Vagina (tissue), 2 donors: ENCODE data around the gene ARFGAP3.

ENCODE experiments used
- CTCF ChIP-seq, 3 experiments: fragments of 450-650 bp in 2 of 3; fragments of 200-600 bp in 1 of 3; sonication (generic) in 1 of 3; IDR thresholded peaks; one replicate each; pipeline ENCODE4 v1.5.1; 2017 to 2019; ENCODE audit warnings: antibody characterized with exemption in 3 of 3, mild to moderate bottlenecking in 2 of 3, moderate library complexity in 2 of 3
- POLR2AphosphoS5 ChIP-seq, 2 donors: sonication (generic); formaldehyde crosslinking; IDR thresholded peaks; one replicate each; pipeline ENCODE4 v1.9.0; 2017; ENCODE audit warnings: antibody characterized with exemption in 2 of 2, mild to moderate bottlenecking in 2 of 2, low read depth in 1 of 2; ENCODE audit not compliant: insufficient read depth in 1 of 2

DNA sequence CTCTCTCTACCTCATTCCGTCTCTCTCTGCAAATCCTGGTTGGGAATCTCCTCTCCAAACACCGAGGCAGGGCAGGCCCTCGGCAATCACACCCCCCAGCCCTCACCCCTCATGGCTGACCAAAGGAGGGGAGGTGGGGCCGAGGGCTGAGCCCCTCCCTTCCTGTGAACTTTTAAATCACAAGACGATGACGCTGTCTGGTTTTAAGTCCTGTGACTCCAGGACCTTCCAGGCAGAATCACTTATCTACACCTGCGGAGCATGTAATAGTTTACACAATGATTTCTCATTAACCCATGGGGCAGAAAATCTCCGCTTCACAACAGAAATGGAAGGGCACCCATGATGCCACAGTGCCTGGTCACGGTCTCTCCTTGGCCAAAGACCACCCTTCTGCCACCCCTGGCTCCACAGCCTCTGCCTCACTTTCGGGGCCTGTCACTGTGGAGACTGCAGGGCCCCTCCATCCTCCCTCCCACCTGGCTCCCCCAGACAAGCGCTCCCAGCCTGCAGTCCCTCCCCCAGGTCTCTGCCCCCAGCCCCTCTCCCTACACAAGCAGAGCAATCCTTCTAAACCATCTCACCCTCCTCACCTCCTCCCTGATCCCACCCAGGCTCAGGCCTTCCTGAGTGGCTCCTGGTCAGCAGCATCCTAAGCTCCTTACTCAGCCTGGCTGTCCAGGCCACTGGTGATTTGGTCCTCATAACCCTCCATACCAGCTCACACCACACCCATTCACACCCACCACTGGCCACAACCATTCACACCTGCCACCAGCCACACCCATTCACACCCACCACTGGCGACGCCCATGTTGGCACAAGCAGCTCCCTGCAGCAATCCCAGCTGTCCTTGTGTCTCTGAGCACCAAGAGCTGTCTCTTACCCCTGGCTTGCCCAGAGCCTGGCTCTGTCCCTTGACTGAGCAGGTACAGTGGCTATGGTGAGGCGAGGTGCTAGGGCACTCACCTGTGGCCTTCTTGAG lies 30.7 kb upstream of the ARFGAP3 start:
- TF ChIP-seq CTCF (IDR thresholded peaks at IDR 0.05) (no peak), POLR2AphosphoS5 (IDR thresholded peaks at IDR 0.05; ENCODE audit: insufficient read depth in 1 of 2, low read depth in 1 of 2) (no peak)
